Activated CD8-positive, alpha-beta memory T cell treated with anti-CD3 and anti-CD28 coated beads, Interleukin-2, amount 50 U/mL, for 48 hours (primary cell): ENCODE results near the gene CCNL2.
"Not testable (repeated sequence)": the region's sequence is repeated elsewhere in the genome, so short reads cannot be mapped to it uniquely, and the experiment has no call there.

Source experiments
- DNase-seq: peaks from one replicate; pipeline ENCODE4 v3.0.0-alpha.2; 2020

Gene CCNL2

GRCh38 chr1:1432274-1432950 lies 33.3 kb upstream of the CCNL2 start:
- DNase-seq: no peak

DNA sequence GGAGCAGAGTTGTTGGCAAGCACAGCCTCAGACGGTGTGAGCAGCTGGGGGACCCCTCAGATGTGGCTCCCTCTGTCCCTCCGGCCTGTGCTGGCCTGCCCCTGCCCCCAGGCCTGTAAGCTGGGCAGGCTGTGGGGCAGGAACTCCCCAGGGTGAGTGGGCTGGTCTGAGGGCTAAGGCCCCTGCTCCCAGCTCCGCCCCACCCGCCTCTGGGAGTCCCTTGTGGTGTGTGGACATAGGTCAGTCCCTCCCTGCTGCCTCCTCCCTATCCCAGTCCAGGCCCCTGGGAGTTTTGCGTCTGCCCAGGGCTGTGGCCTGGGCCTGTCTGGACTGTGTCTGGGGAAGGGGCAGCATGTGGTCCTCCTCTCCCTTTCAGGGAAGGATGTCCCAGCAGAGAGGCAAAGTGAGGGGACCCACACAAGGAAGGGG lies 32.7 kb upstream of the CCNL2 start:
- no peak for DNase-seq

DNA sequence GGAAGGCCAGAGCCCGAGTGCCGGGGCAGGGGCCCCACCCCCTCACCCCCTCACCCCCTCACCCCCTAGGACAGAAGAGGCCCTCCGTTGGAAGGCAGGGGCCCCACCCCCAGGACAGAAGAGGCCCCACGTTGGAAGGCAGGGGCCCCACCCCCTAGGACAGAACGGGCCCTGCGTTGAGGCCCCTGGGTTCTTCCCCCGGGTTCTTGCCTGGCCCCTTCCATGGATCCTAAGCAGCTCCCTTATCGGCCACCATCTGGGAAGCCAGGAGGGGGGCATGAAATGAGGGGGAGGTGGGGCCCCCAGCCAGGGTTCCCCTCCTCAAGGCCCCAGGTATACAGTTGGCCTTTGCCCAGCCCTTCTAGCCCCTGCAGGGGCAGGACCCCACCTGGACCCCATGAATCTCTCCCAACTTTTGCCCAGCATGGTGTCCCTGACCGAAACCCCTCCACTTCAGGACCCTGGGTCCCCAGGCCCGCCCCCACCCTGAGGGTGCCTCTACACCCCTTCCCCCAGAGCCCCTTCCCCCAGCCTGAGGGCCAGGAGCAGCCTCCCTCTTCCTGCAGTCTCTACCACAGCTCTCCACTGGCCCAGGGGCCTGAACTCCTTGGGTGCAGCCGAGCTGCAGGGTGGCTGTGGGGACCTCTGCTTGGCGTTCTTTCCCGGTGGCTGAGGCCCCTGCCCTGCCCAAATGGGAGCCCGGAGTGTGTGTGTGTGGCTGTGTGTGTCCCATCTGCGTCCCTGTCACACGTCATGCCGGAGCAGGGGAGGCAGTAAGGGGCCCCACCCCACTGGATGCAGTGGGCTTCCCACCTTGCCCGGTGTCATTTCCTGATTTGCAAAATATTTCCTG lies 32.1 kb upstream of the CCNL2 start:
- DNase-seq: no peak

GRCh38 chr1:1430114-1430982 lies 31.2 kb upstream of the CCNL2 start:
- no peak for DNase-seq

DNA sequence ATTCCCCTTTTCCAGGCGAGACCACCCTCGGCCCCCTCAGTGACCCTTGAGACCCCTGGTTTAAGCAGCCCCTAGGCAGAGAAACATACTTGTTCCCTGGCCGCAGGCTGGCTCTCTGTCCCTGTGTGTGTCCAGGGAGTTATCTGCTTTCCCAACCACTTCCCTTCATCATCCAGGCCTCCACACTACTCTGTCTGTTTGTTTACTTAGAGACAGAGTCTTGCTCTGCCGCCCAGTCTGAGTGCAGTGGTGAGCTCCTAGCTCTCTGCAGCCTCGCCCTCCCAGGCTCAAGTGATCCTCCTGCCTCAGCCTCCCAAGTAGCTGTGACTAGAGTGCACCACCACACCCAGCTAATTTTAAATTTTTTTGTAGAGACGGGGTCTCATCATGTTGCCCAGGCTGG lies 30.5 kb upstream of the CCNL2 start:
- DNase-seq: no peak

- DNase-seq: not testable (repeated sequence)
Measured at GRCh38 chr1:1428967-1429366, 29.8 kb upstream of the CCNL2 start.

DNA sequence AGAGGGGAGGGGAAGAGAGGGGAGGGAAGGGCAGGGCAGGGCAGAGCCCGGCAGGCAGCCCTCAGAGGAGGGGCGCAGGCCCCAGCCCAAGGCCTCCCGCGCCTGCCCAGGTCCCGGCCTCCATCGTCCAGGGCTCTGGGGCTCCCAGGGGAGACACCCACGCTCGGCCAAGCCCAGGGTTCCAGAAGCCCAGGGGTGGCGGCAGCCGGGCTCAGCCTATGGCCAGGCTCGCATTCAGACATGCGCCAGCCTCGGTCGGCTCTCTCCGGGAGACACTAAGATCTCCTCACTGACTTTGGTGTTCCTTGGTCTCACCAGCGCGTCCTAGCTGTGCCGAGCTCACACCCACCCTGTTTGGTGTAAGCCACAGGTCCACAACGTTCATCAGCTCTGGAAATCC lies 29.0 kb upstream of the CCNL2 start:
- DNase-seq: no peak

DNA sequence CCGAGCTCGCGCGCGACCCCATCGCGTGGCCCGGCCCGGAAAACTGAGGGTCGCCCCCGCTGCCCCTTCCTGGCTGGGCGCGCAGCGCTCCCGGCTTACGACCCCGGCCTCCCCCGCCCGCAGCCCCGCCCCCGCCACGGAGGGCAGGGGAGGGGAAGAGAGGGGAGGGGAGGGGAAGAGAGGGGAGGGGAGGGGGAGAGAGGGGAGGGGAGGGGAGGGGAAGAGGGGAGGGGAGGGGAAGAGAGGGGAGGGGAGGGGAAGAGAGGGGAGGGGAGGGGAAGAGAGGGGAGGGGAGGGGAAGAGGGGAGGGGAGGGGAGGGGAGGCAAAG lies 28.6 kb upstream of the CCNL2 start:
- no peak for DNase-seq

DNA sequence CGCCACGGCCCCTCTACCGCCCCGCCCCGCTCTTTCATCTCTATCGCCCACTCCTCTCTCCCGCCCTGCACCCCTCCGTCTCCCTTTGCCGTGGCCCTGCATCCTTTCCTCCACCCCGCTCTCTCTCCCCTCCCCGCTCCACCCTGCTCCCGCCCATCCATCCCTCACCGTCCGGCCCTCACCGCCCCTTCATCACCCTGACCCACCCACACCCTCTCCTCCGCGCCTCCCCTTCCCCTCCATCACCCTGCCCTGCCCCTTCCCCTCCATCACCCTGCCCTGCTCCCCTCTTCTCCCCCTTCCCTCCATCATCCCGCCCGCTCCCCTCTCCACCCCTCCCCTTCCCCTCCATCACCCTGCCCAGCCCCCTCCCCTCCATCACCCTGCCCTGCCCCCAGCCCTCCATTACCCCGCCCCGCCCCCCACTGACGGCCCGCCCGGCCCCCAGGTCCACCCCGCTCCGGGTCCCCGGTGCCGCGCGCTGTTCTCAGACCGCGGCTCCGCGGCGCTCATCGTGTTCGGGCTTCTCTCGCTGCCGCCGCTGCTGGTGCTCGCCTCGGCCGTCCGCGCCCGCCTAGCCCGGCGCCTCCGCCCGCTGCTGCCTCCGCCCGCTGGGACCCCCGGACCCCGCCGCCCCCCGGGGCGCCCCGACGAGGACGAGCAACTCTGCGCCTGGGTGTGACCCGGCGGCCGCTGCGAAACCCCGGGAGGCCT lies 28.1 kb upstream of the CCNL2 start:
- DNase-seq: peak; percentile 52

GRCh38 chr1:1426496-1427105 lies 27.5 kb upstream of the CCNL2 start:
- DNase-seq: peak; percentile 55

DNA sequence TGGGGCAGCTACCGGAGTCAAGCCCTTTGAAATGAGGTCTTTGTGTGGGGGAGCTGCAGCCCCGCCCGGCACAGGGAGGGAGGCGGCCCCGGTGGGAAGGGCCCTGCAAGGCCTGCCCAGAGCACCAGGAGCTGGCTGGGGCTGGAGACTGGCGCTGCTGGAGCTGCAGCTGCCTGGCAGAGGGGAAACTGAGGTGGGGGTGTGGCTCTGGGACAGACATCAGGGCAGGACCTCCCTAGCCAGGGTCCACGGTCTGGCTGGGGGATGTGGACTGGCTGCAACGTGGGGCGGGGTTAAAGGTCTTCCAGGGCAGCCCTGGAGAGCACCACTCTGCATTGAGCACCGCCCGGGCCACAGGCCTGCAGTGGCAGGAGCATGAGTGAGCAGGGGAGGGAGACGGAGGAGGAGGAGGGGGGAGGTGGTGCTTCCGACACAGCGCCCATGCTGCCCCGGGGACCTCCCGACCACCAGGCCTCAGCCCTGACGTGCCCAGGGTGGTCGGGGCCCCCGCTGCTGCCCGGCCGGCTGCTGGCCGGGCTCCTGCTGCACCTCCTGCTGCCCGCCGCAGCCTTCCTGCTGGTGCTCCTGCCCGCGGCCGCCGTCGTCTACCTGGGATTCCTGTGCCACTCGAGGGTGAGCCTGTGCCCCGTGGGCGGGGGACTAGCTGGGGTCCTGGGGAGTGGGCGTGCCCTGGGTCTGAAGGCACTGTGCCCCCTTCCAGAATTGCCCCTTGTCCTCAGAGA lies 26.8 kb upstream of the CCNL2 start:
- peak; percentile 54 for DNase-seq

GRCh38 chr1:1425426-1425752 lies 26.3 kb upstream of the CCNL2 start:
- no peak for DNase-seq

- DNase-seq: no peak
Measured at GRCh38 chr1:1424707-1425106, 25.6 kb upstream of the CCNL2 start.

DNA sequence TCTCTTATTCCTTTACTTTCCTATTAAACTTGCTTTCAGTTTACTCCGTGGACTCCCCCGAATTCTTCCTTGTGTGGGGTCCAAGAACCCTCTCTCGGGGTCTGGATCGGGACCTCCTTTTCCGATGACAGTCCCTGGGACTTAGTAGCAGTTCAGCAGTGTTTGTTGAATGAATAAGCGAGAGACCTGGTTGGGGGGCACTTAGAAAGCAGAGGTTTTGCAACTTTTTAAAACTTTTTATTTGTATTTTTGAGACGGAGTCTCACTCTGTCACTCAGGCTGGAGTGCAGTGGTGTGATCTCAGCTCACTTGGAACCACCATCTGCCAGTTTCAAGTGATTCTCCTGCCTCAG lies 24.1 kb upstream of the CCNL2 start:
- no peak for DNase-seq

GRCh38 chr1:1422465-1423244 lies 23.5 kb upstream of the CCNL2 start:
- DNase-seq: no peak

DNA sequence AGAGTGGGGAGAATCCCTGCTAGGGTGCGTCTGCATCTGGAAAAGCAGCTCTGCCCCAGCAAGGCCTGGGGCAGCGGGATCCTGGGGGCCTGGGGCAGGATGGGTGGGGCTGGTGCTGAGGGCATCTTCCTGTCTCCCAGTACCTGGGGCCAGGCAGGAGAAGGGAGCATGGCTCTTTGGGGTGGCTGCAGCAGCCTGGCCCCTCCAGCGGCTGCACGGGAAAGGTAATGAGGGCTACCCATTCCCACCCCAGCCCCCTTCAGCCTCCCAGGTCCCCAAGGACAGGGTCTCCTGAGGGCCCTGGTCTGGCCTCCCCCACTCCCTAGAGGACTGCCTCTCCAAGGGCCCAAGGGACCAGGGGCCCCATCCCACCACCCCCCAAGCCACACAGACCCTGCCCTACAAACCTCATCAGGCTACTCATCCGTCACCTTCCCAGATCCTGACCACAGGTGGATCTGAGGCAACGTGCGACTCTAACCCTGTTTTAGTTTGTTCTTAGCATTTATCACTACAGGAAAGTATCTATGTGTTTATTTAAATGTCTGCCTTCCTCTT lies 22.9 kb upstream of the CCNL2 start:
- DNase-seq: no peak

DNA sequence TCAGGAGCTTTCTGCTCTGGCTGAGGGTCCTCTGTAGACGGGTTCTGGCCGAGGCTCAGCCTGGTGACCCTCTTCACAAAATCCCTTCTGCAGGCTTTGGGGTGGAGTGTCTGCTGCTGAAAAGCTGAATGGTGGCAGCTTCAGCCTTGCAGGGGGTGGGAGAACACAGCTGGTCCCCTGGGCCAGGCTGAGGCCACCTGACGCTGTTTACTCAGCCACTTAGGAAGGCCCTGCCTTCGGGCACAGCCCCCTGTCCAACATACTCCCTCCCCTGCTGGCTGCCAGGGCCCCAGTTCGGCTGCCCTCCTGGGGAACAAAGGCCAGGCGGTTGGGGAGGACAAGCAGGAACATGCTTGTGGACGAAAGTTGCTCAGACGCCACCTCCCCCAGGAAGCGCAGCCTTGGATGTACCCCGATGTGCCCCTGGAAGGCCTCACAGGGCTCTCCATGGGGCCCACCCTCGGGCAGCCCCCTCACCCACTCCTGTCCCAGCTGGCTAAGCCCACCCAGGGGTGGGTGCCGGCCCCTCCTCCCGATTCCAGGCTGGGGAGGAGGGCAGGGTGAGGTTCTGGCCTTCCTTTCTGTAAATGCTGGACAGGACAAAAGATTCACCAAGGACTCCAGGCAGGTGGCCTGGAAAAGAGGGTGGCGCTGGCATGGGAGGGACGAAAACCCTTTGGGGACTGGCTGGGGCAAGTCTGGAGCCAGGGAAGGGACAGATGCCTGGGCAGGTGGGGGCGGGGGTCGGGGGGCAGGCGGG lies 22.2 kb upstream of the CCNL2 start, which contains the start of gene ANKRD65:
ANKRD65 (minus strand) TSS at position 130 of the 760 bp plus-strand sequence. CDS start 271 bp downstream, outside the sequence.
- no peak for DNase-seq

- no peak for DNase-seq
Measured at GRCh38 chr1:1420654-1421141, 21.6 kb upstream of the CCNL2 start.

- DNase-seq: no peak
Measured at GRCh38 chr1:1419813-1420653, 20.9 kb upstream of the CCNL2 start.
